ENCODE measurements around the gene SLC52A1. TPM values are rescaled to one million over a fixed set of nuclear protein-coding genes. Genes with fewer than 3 reads are reported as not detected.

The SLC52A1 gene
- polyA plus RNA-seq, 1 of the 3 experiments (the other 2 are of a cell fraction): 0.49 TPM

GRCh38 chr17:5003214-5003867 is 31.9 kb downstream of the SLC52A1 start:
- no peak for TF ChIP-seq PBX3 (IDR thresholded peaks at IDR 0.05)
- no peak for TF ChIP-seq CTCF (IDR thresholded peaks at IDR 0.05)
- TF ChIP-seq RFX5 (IDR thresholded peaks at IDR 0.05; ENCODE audit: low read length): no peak
- TF ChIP-seq SMC3 (IDR thresholded peaks at IDR 0.05; ENCODE audit: low read depth, low read length): no peak
- TF ChIP-seq RCOR1 (IDR thresholded peaks at IDR 0.05; ENCODE audit: low read length): no peak
- TF ChIP-seq GATA2 (CRISPR knock-in tag; IDR thresholded peaks at IDR 0.05): no peak
- TF ChIP-seq TEAD4 (IDR thresholded peaks at IDR 0.05; ENCODE audit: borderline replicate concordance, insufficient read depth): no peak
- TF ChIP-seq CHD2 (IDR thresholded peaks at IDR 0.05; ENCODE audit: low read length, partially characterized antibody): no peak
- peaks cover 20% of the 10 kb centered on the region for H4K20me1 ChIP-seq (ENCODE audit: insufficient read depth)

GRCh38 chr17:5002121-5002788 is 33.0 kb downstream of the SLC52A1 start:
- Histone ChIP-seq H3K4me3 (ENCODE audit: low read depth in 2 of 2, low read length in 1 of 2) (no peak overlapping the region), H3K79me2 (ENCODE audit: insufficient read depth) (peaks cover 50% of the 10 kb centered on the region), H4K20me1 (ENCODE audit: insufficient read depth) (peaks cover 20% of the 10 kb centered on the region), H3K4me2 (no peak overlapping the region), H3K36me3 (replicated peaks in 1 of 2; ENCODE audit: control insufficient read depth in 1 of 2, insufficient read depth in 2 of 2, low read length in 1 of 2) (peaks cover 44 to 48% of the 10 kb centered on the region in 2 experiments), H3K9me2 (no peaks in the 10 kb centered on the region), H3F3A (replicated peaks; ENCODE audit: insufficient read depth) (no peaks in the 10 kb centered on the region), H2AFZ (ENCODE audit: low read depth) (no peak overlapping the region), H3K9ac (no peak overlapping the region), H3K4me1 (ENCODE audit: control insufficient read depth in 1 of 2, insufficient read depth in 2 of 2, low read depth in 1 of 2, low read length in 1 of 2) (peaks cover 5 to 18% of the 10 kb centered on the region in 2 experiments; a peak in 2 of 4 replicates), H3K9me3 (no peaks in the 10 kb centered on the region), H3K27ac (ENCODE audit: low read depth in 2 of 2, low read length in 1 of 2) (no peak overlapping the region), H3K27me3 (ENCODE audit: insufficient read depth) (no peaks in the 10 kb centered on the region)
- CTCF ChIA-PET: interaction anchor here (8.1 kb wide), 1 partner anchor 14 kb away, joined by 54 read pairs; the partner anchor contains the start of gene CAMTA2
- POLR2A ChIA-PET: no interaction called here
- no peak for TF ChIP-seq REST (IDR thresholded peaks at IDR 0.05; ENCODE audit: low read depth, low read length)
- DNase-seq: no peak
- 90% methylated on average over 17 of the region's 20 CpGs for WGBS (ENCODE audit: low lambda C conversion rate)

More at GRCh38 chr17:5003214-5003867, 31.9 kb downstream of the SLC52A1 start:
- no peaks in the 10 kb centered on the region for H3K27me3 ChIP-seq (ENCODE audit: insufficient read depth)
- H2AFZ ChIP-seq (ENCODE audit: low read depth): no peak overlapping the region
- POLR2A ChIA-PET: no interaction called here
- H3K9me2 ChIP-seq: no peaks in the 10 kb centered on the region
- no peak overlapping the region for H3K9ac ChIP-seq
- CTCF ChIA-PET: interaction anchor here (1.9 kb wide), 1 partner anchor 24 kb away, joined by 5 read pairs; no protein-coding TSS in a partner anchor
- H3K9me3 ChIP-seq: no peaks in the 10 kb centered on the region
- no peak for DNase-seq
- peaks cover 45% of the 10 kb centered on the region for H3K79me2 ChIP-seq (ENCODE audit: insufficient read depth)
- no peak overlapping the region for H3K27ac ChIP-seq (ENCODE audit: low read depth in 2 of 2, low read length in 1 of 2)
- no peaks in the 10 kb centered on the region for H3F3A ChIP-seq (replicated peaks; ENCODE audit: insufficient read depth)
- H3K4me3 ChIP-seq (ENCODE audit: low read depth in 2 of 2, low read length in 1 of 2): no peak overlapping the region
- peaks cover 44 to 59% of the 10 kb centered on the region in 2 experiments for H3K36me3 ChIP-seq (replicated peaks in 1 of 2; ENCODE audit: control insufficient read depth in 1 of 2, insufficient read depth in 2 of 2, low read length in 1 of 2)
- peaks cover 5 to 18% of the 10 kb centered on the region in 2 experiments; a peak in 2 of 4 replicates for H3K4me1 ChIP-seq (ENCODE audit: control insufficient read depth in 1 of 2, insufficient read depth in 2 of 2, low read depth in 1 of 2, low read length in 1 of 2)
- H3K4me2 ChIP-seq: no peak overlapping the region
- WGBS (ENCODE audit: low lambda C conversion rate): 96% methylated on average over 18 of the region's 18 CpGs

Measured in SK-N-SH (cell line).